Measurements from ENCODE around the gene GPX8. TPM values are rescaled to one million over a fixed set of nuclear protein-coding genes. Genes with fewer than 3 reads are reported as not detected.

Gene GPX8
- total and polyA plus RNA-seq, 9 of the 15 experiments (the other 6 are each of a cell fraction or from before 2014, with no cell fraction given) = 0.62 to 1.8 (median 1.2) TPM

- Histone ChIP-seq H2AFZ (ENCODE audit: low read depth, low read length) (no peak overlapping the region), H3K36me3 (ENCODE audit: control insufficient read depth, insufficient read depth, low read length) (no peaks in the 10 kb centered on the region), H3K9me3 (replicated peaks; ENCODE audit: control insufficient read depth, insufficient read depth, low read depth, low read length) (no peaks in the 10 kb centered on the region), H3K4me1 (replicated peaks in 1 of 2; ENCODE audit: control insufficient read depth in 2 of 2, insufficient read depth in 2 of 2, low read length in 2 of 2) (no peaks in the 10 kb centered on the region), H3K27ac (ENCODE audit: extremely low read depth, low read depth, low read length) (no peak overlapping the region), H3K9me1 (ENCODE audit: control insufficient read depth, insufficient read depth, low read length) (no peaks in the 10 kb centered on the region), H3K4me3 (no peak overlapping the region), H3K27me3 (ENCODE audit: control insufficient read depth in 2 of 2, insufficient read depth in 2 of 2, low read length in 2 of 2) (peaks cover 6 to 17% of the 10 kb centered on the region in 2 experiments; a peak in 4 of 5 replicates), H4K20me1 (replicated peaks; ENCODE audit: control insufficient read depth, insufficient read depth, low read length) (no peaks in the 10 kb centered on the region), H3K79me2 (ENCODE audit: control insufficient read depth, insufficient read depth, low read length) (no peaks in the 10 kb centered on the region), H3K4me2 (ENCODE audit: insufficient read depth, low read length) (no peak overlapping the region), H3K9ac (ENCODE audit: insufficient read depth in 1 of 2, low read depth in 2 of 2, low read length in 2 of 2) (no peak overlapping the region)
- intact Hi-C loops (cut with micrococcal nuclease) = no loop called here
- CTCF ChIA-PET (ENCODE audit: low intra/inter-chr PET ratio) = no interaction called here
- POLR2A ChIA-PET = no interaction called here
- no peak for ATAC-seq
- FAIRE-seq = no peak
- no peak for DNase-seq (ENCODE audit: extremely low read depth in 1 of 4, low spot score in 3 of 4)
- no TSS peak for BruUV-seq (replicated peaks)
- in situ Hi-C loops (cut with MboI) = no loop called here
- 3% methylated on average over 2 of the region's 2 CpGs for WGBS (ENCODE audit: insufficient coverage, low coverage, missing lambda C conversion rate)
- TF ChIP-seq ETV6 (IDR thresholded peaks at IDR 0.05; ENCODE audit: borderline replicate concordance in 1 of 2, low read depth in 2 of 2, low read length in 1 of 2) (no peak), ETV6 (CRISPR knock-in tag; IDR thresholded peaks at IDR 0.05; ENCODE audit: borderline replicate concordance) (no peak), ZNF57 (CRISPR knock-in tag; IDR thresholded peaks at IDR 0.05) (no peak), MAZ (CRISPR knock-in tag; conservative IDR thresholded peaks at IDR 0.05 in 1 of 2, IDR thresholded peaks at IDR 0.05 in 1 of 2) (no peak), KDM2B (CRISPR knock-in tag; IDR thresholded peaks at IDR 0.05) (no peak)
These were observed 10.6 kb upstream of the GPX8 start for GRCh38 chr5:55149308-55149795.
